H9 (cell line): ENCODE data around the gene IQGAP3. TPM values are rescaled to one million over a fixed set of nuclear protein-coding genes. Genes with fewer than 3 reads are reported as not detected.

Experiments
- DNase-seq: peaks from one replicate; pipeline ENCODE4 v3.0.0-alpha.2; 2017
- H2AFZ ChIP-seq: one replicate; pipeline ENCODE4 v1.6.1; 2013; ENCODE audit warnings: mild to moderate bottlenecking, low read length, control low read depth, moderate library complexity
- H2AK5ac ChIP-seq: 2 replicates; pipeline ENCODE4 v1.6.1; 2013; ENCODE audit warnings: low read length, control low read depth, mixed read lengths; ENCODE audit not compliant: insufficient read length
- H2BK120ac ChIP-seq: one replicate; pipeline ENCODE4 v1.6.1; 2013; ENCODE audit warnings: low read depth, mild to moderate bottlenecking, low read length, control low read depth, inconsistent platforms; ENCODE audit not compliant: poor library complexity, severe bottlenecking
- H2BK12ac ChIP-seq: 2 replicates; pipeline ENCODE4 v1.6.1; 2013; ENCODE audit warnings: low read length, control low read depth, mixed read lengths, low read depth; ENCODE audit not compliant: insufficient read length
- H2BK15ac ChIP-seq: 2 replicates; pipeline ENCODE4 v1.6.1; 2013; ENCODE audit warnings: low read depth, low read length, control low read depth
- H2BK20ac ChIP-seq: one replicate; pipeline ENCODE4 v1.6.1; 2013; ENCODE audit warnings: low read depth, mild to moderate bottlenecking, low read length, control low read depth, inconsistent platforms; ENCODE audit not compliant: poor library complexity, severe bottlenecking
- H2BK5ac ChIP-seq: 2 replicates; pipeline ENCODE4 v1.6.1; 2013; ENCODE audit warnings: low read length, control low read depth, mixed read lengths; ENCODE audit not compliant: insufficient read length
- H3K14ac ChIP-seq: 2 replicates; pipeline ENCODE4 v1.6.1; 2013; ENCODE audit warnings: low read length, control low read depth; ENCODE audit not compliant: insufficient read depth
- H3K18ac ChIP-seq: 2 replicates; pipeline ENCODE4 v1.6.1; 2013; ENCODE audit warnings: low read depth, mild to moderate bottlenecking, mixed read lengths, low read length, control low read depth; ENCODE audit not compliant: insufficient read length
- H3K23ac ChIP-seq: 2 replicates; pipeline ENCODE4 v1.6.1; 2013; ENCODE audit warnings: low read length, control low read depth, mixed read lengths, low read depth; ENCODE audit not compliant: insufficient read length
- H3K23me2 ChIP-seq: 2 replicates; pipeline ENCODE4 v1.6.1; 2013; ENCODE audit warnings: low read depth, mild to moderate bottlenecking, mixed read lengths, low read length, control low read depth; ENCODE audit not compliant: insufficient read length, poor library complexity, severe bottlenecking
- H3K27ac ChIP-seq: 2 replicates; pipeline ENCODE4 v1.5.1; 2013; ENCODE audit warnings: low read length, control low read depth, mixed read lengths, low read depth; ENCODE audit not compliant: insufficient read length
- H3K27me3 ChIP-seq: 2 replicates; pipeline ENCODE4 v1.6.1; 2013; ENCODE audit warnings: low read length, control low read depth, inconsistent platforms; ENCODE audit not compliant: insufficient read depth
- H3K4ac ChIP-seq: 2 replicates; pipeline ENCODE4 v1.6.1; 2013; ENCODE audit warnings: low read depth, mild to moderate bottlenecking, control low read depth, inconsistent platforms, low read length, moderate library complexity
- H3K4me1 ChIP-seq: 2 replicates; pipeline ENCODE4 v1.6.1; 2013; ENCODE audit warnings: low read length, control low read depth, inconsistent platforms; ENCODE audit not compliant: insufficient read depth
- H3K4me2 ChIP-seq: 2 replicates; pipeline ENCODE4 v1.6.1; 2013; ENCODE audit warnings: low read length, control low read depth, mixed read lengths; ENCODE audit not compliant: insufficient read length, insufficient read depth
- H3K56ac ChIP-seq: 2 replicates; pipeline ENCODE4 v1.6.1; 2013; ENCODE audit warnings: low read depth, mild to moderate bottlenecking, mixed read lengths, low read length, control low read depth; ENCODE audit not compliant: insufficient read length
- H3K79me1 ChIP-seq: 2 replicates; pipeline ENCODE4 v1.6.1; 2013; ENCODE audit warnings: low read depth, mild to moderate bottlenecking, moderate library complexity, low read length, control low read depth, inconsistent platforms; ENCODE audit not compliant: insufficient read depth, poor library complexity, severe bottlenecking
- H3K79me2 ChIP-seq: 2 replicates; pipeline ENCODE4 v1.6.1; 2013; ENCODE audit warnings: low read length, control low read depth, inconsistent platforms; ENCODE audit not compliant: insufficient read depth
- H3K9ac ChIP-seq: 2 replicates; pipeline ENCODE4 v1.6.1; 2013; ENCODE audit warnings: low read length, control low read depth, mixed read lengths; ENCODE audit not compliant: insufficient read length; ENCODE audit errors: extremely low read depth
- H3K9me3 ChIP-seq: one replicate; pipeline ENCODE4 v1.6.1; 2013; ENCODE audit warnings: low read depth, low read length, inconsistent platforms; ENCODE audit not compliant: control insufficient read depth
- H3T11ph ChIP-seq: one replicate; pipeline ENCODE4 v1.6.1; 2013; ENCODE audit warnings: mild to moderate bottlenecking, low read length, control low read depth, inconsistent platforms
- H4K20me1 ChIP-seq: one replicate; pipeline ENCODE4 v1.6.1; 2013; ENCODE audit not compliant: control insufficient read depth, insufficient read length, insufficient read depth
- H4K5ac ChIP-seq: 2 replicates; pipeline ENCODE4 v1.6.1; 2013; ENCODE audit warnings: low read depth, mild to moderate bottlenecking, mixed read lengths, low read length, control low read depth; ENCODE audit not compliant: insufficient read length
- H4K8ac ChIP-seq: replicated peaks from 2 replicates; pipeline ENCODE4 v1.6.1; 2013; ENCODE audit warnings: low read length, control low read depth, mixed read lengths, low read depth; ENCODE audit not compliant: insufficient read length
- H4K91ac ChIP-seq: 2 replicates; pipeline ENCODE4 v1.6.1; 2013; ENCODE audit warnings: low read depth, mild to moderate bottlenecking, moderate library complexity, mixed read lengths, low read length, control low read depth; ENCODE audit not compliant: insufficient read length
- H3K27ac Mint-ChIP-seq, 3 experiments: 2 replicates in 2 of 3; 3 replicates in 1 of 3; pipeline ENCODE4 v1.8.0; 2020 to 2021; ENCODE audit warnings: mixed read lengths in 3 of 3, mild to moderate bottlenecking in 1 of 3, moderate library complexity in 1 of 3
- H3K27me3 Mint-ChIP-seq: 2 replicates; pipeline ENCODE4 v1.8.0; 2021; ENCODE audit warnings: low read depth, mild to moderate bottlenecking, moderate library complexity, mixed read lengths
- H3K36me3 Mint-ChIP-seq, 3 experiments: 2 replicates in 2 of 3; 3 replicates in 1 of 3; pipeline ENCODE4 v1.8.0; 2020 to 2021; ENCODE audit warnings: low read depth in 3 of 3, mixed read lengths in 3 of 3; ENCODE audit not compliant: insufficient read depth in 1 of 3
- H3K4me1 Mint-ChIP-seq, 2 experiments: 2 replicates each; pipeline ENCODE4 v1.8.0; 2020; ENCODE audit warnings: mixed read lengths in 2 of 2
- H3K4me3 Mint-ChIP-seq, 2 experiments: 2 replicates in 1 of 2; 3 replicates in 1 of 2; pipeline ENCODE4 v1.8.0; 2020 to 2021; ENCODE audit warnings: mild to moderate bottlenecking in 2 of 2, mixed read lengths in 2 of 2, moderate library complexity in 1 of 2
- H3K9me3 Mint-ChIP-seq, 2 experiments: 2 replicates in 1 of 2; 3 replicates in 1 of 2; pipeline ENCODE4 v1.8.0; 2020; ENCODE audit warnings: mild to moderate bottlenecking in 2 of 2, mixed read lengths in 2 of 2, moderate library complexity in 1 of 2
- CTCF ChIP-seq: fragments of 200-600 bp; sonication (generic); conservative IDR thresholded peaks from 3 replicates; pipeline ENCODE4 v1.8.0; 2021; ENCODE audit warnings: antibody characterized with exemption, mild to moderate bottlenecking
- WGBS: extraction: QIAGEN DNeasy Blood & Tissue Kit; methylation state at CpG from one replicate; pipeline ENCODE4 v1.1.7; 2013; ENCODE audit warnings: missing lambda C conversion rate, low lambda C conversion rate, mixed read lengths; ENCODE audit not compliant: insufficient read length; ENCODE audit errors: extremely low coverage; 5-methylcytosine and 5-hydroxymethylcytosine counted together
- total RNA-seq: library from RNA; stranded (reverse); gene quantifications from 2 replicates; pipeline ENCODE4 v1.2.1, GENCODE V29; 2021

The IQGAP3 gene
- total RNA-seq, 1 experiment from 2014 or later: 24.5 TPM

- Histone ChIP-seq H3K27me3 (no peaks in the 10 kb centered on the region), H2AK5ac (no peak overlapping the region), H3K23me2 (peaks cover 3% of the 10 kb centered on the region), H4K8ac (no peak overlapping the region), H3K9me3 (no peaks in the 10 kb centered on the region), H3K27ac (no peak overlapping the region), H3T11ph (no peak overlapping the region), H3K56ac (no peak overlapping the region), H2AFZ (no peak overlapping the region), H3K4ac (no peak overlapping the region), H3K23ac (no peak overlapping the region), H4K5ac (no peak overlapping the region), H3K79me1 (no peaks in the 10 kb centered on the region), H3K18ac (no peak overlapping the region), H3K4me2 (peak overlapping the region; percentile 74), H2BK15ac (no peak overlapping the region), H2BK12ac (no peak overlapping the region), H2BK20ac (no peak overlapping the region), H4K20me1 (peaks cover 2% of the 10 kb centered on the region), H3K79me2 (no peaks in the 10 kb centered on the region), H3K14ac (no peak overlapping the region), H3K9ac (no peak overlapping the region), H3K4me1 (no peaks in the 10 kb centered on the region), H4K91ac (no peak overlapping the region), H2BK120ac (no peak overlapping the region), H2BK5ac (no peak overlapping the region)
- peak overlapping the region; percentile 79 to 88 for H3K4me3 Mint-ChIP-seq
- peaks cover 16 to 18% of the 10 kb centered on the region in 2 experiments for H3K4me1 Mint-ChIP-seq
- H3K27ac Mint-ChIP-seq: no peak overlapping the region
- no peak for DNase-seq
- H3K27me3 Mint-ChIP-seq: 0 out of 2 replicates have a peak, but pooled peaks cover 2% of the 10 kb centered on the region
- H3K36me3 Mint-ChIP-seq: peaks cover 13 to 33% (median 23%) of the 10 kb centered on the region in 3 experiments; a peak in 6 of 7 replicates
- no peaks in the 10 kb centered on the region for H3K9me3 Mint-ChIP-seq
- no CpG with 5 or more reads among the region's 10 CpGs for WGBS
- TF ChIP-seq CTCF: no peak
Measured at GRCh38 chr1:156590326-156591180, 18.2 kb upstream of the IQGAP3 start.
